Measurements from ENCODE around the gene NTN3.

- peak in 2 of 6 experiments; percentile 24 to 27 for TF ChIP-seq CTCF (IDR thresholded peaks at IDR 0.05)
- TF ChIP-seq POLR2A (IDR thresholded peaks at IDR 0.05), result no peak
These were observed 42.9 kb upstream of the NTN3 start for GRCh38 chr16:2428051-2428783.
